GM12878 (cell line): ENCODE results near the gene ZNF730. TPM values are rescaled to one million over a fixed set of nuclear protein-coding genes. Genes with fewer than 3 reads are reported as not detected.
A peak's percentile ranks its signal among the peaks of the same experiment; 100 is the strongest.

ENCODE experiments used
- ATAC-seq: fragments of 200-7000 bp; cut with Tn5 transposase; 3 replicates; pipeline ENCODE4 v1.9.1; 2020; ENCODE audit warnings: mild to moderate bottlenecking, moderate library complexity
- Bru-seq: library from RNA; stranded (reverse); fragments of 400-500 nt; gene quantifications from one replicate; lab custom pipeline; 2021; lab: Mats Ljungman, UMichigan
- BruChase-seq, 2 experiments: library from RNA; stranded (reverse); fragments of 400-500 nt; gene quantifications; one replicate each; lab custom pipeline; 2021; lab: Mats Ljungman, UMichigan
- BruUV-seq: library from RNA; stranded (reverse); fragments of 400-500 nt; replicated peaks from 2 replicates; lab custom pipeline; 2021; lab: Mats Ljungman, UMichigan
- CTCF ChIA-PET: fragments of 300-600 bp; sonication (Branson Sonifier 250); formaldehyde crosslinking; extraction: SDS; loops from one replicate; lab custom pipeline; 2021; ENCODE audit warnings: inconsistent platforms; lab: Yijun Ruan, JAX
- POLR2A ChIA-PET: fragments of 350-600 bp; formaldehyde crosslinking; extraction: SDS; loops from one replicate; lab custom pipeline; 2021; ENCODE audit warnings: inconsistent platforms; lab: Charles Lee
- RAD21 ChIA-PET: fragments of 300-600 bp; sonication (Branson Sonifier 250); formaldehyde crosslinking; loops from one replicate; lab custom pipeline; 2023; ENCODE audit warnings: antibody characterized with exemption; ENCODE audit not compliant: unreplicated experiment; lab: Charles Lee
- SMC1A ChIA-PET: fragments of 300-600 bp; sonication (Branson Sonifier 250); formaldehyde crosslinking; loops from one replicate; lab custom pipeline; 2023; ENCODE audit not compliant: unreplicated experiment, uncharacterized antibody; lab: Charles Lee
- DNase-seq: peaks from one replicate; pipeline ENCODE4 v3.0.0-alpha.2; 2011; ENCODE audit warnings: low read depth, low spot score
- FAIRE-seq: peaks from 3 replicates; lab custom pipeline; 2011; peaks lifted over from hg19 to GRCh38; lab: Jason Lieb, UNC
- H2AFZ ChIP-seq: 2 replicates; pipeline ENCODE4 v1.6.0; 2011; ENCODE audit warnings: low read depth, low read length, control low read depth; ENCODE audit not compliant: control insufficient read depth
- H3K27ac ChIP-seq: 2 replicates; pipeline ENCODE4 v1.5.1; 2011; ENCODE audit warnings: control low read depth; ENCODE audit not compliant: control insufficient read depth, insufficient read depth
- H3K27me3 ChIP-seq, 2 experiments: replicated peaks in 1 of 2; 2 replicates each; pipeline versions ENCODE4 v1.6.0 to v1.6.1; 2011; ENCODE audit warnings: low read length in 1 of 2; ENCODE audit not compliant: control insufficient read depth in 2 of 2, insufficient read depth in 2 of 2
- H3K36me3 ChIP-seq, 2 experiments: 2 replicates each; pipeline ENCODE4 v1.5.1; 2011; ENCODE audit warnings: low read length in 1 of 2; ENCODE audit not compliant: control insufficient read depth in 2 of 2, insufficient read depth in 2 of 2
- H3K4me1 ChIP-seq: 2 replicates; pipeline ENCODE4 v1.6.1; 2011; ENCODE audit warnings: mild to moderate bottlenecking, low read length, moderate library complexity, mixed read lengths; ENCODE audit not compliant: control insufficient read depth, insufficient read depth
- H3K4me2 ChIP-seq: 2 replicates; pipeline ENCODE4 v1.6.0; 2011; ENCODE audit warnings: control low read depth; ENCODE audit not compliant: control insufficient read depth, insufficient read depth
- H3K4me3 ChIP-seq: fragments of 200-600 bp; sonication (generic); 2 replicates; pipeline ENCODE4 v1.5.1; 2016
- H3K79me2 ChIP-seq: 2 replicates; pipeline ENCODE4 v1.6.0; 2011; ENCODE audit warnings: low read length; ENCODE audit not compliant: control insufficient read depth, insufficient read depth
- H3K9ac ChIP-seq: 2 replicates; pipeline ENCODE4 v1.8.0; 2011; ENCODE audit warnings: low read length, control low read depth, mixed read lengths; ENCODE audit not compliant: control insufficient read depth, insufficient read depth
- H3K9me3 ChIP-seq: replicated peaks from 3 replicates; pipeline ENCODE4 v1.5.1; 2011; ENCODE audit warnings: mild to moderate bottlenecking, low read length; ENCODE audit not compliant: control insufficient read depth, insufficient read depth
- H4K20me1 ChIP-seq: 2 replicates; pipeline ENCODE4 v1.6.0; 2011; ENCODE audit not compliant: control insufficient read depth, insufficient read depth
- NFYB ChIP-seq: IDR thresholded peaks from 2 replicates; pipeline ENCODE4 v1.6.1; 2011; ENCODE audit warnings: low read depth, mild to moderate bottlenecking, low read length, improper control_type of control experiment, moderate library complexity; ENCODE audit not compliant: insufficient read depth
- WGBS: methylation state at CpG from one replicate; pipeline ENCODE4 v1.1.6; 2016; ENCODE audit warnings: low lambda C conversion rate; ENCODE audit not compliant: insufficient replicate concordance, insufficient coverage; ENCODE audit errors: missing lambda C conversion rate; 5-methylcytosine and 5-hydroxymethylcytosine counted together
- in situ Hi-C: fragments of 300-500 bp; cut with MboI; formaldehyde crosslinking; loops from 9 replicates; pipeline ENCODE4 v1.14.3; 2018; ENCODE audit warnings: mixed read lengths
- intact Hi-C: fragments of 100-400 bp; cut with micrococcal nuclease; formaldehyde crosslinking; loops from one replicate; pipeline ENCODE4 v1.14.2; 2022; ENCODE audit not compliant: unreplicated experiment
- long read RNA-seq, 2 experiments: library from polyadenylated mRNA; unstranded; transcript quantifications; one replicate each; pipeline ENCODE4 v2.0.0, GENCODE V29; 2019 to 2020
- polyA minus RNA-seq, 3 experiments: library from RNA; depleted of rRNA, polyadenylated mRNA; stranded (reverse); fragments of >200 nt; gene quantifications; 2 replicates each; pipeline ENCODE4 v1.2.3, GENCODE V29; 2011
- polyA plus RNA-seq, 11 experiments: library from polyadenylated mRNA; depleted of rRNA in 4 of 11; unstranded in 6 of 11; stranded (reverse) in 5 of 11; fragments of >200 nt; fragmentation: Nextera tagmentation in 4 of 11; fragmentation: Illumina TruSeq in 1 of 11; extraction: Ambion mirVana in 4 of 11; extraction: Trizol in 1 of 11; gene quantifications; 1 replicate in 1 of 11; 2 replicates in 10 of 11; pipeline versions ENCODE4 v1.2.1 to v1.2.3, GENCODE V29; 2011 to 2016; ENCODE audit warnings: inconsistent platforms in 2 of 11, missing spikeins in 2 of 11, low read depth in 1 of 11
- total RNA-seq, 4 experiments: library from RNA; depleted of rRNA in 3 of 4; stranded (reverse); fragments of >200 nt in 3 of 4; fragmentation: Illumina TruSeq in 1 of 4; extraction: Trizol in 1 of 4; gene quantifications; 2 replicates each; pipeline versions ENCODE4 v1.2.1 to v1.2.3, GENCODE V29; 2013 to 2021
- TF ChIP-seq, protein P1 (sequence below): fragments of 450-650 bp; IDR thresholded peaks from 2 replicates; pipeline ENCODE4 v1.6.1; 2017; ENCODE audit warnings: antibody characterized with exemption, mild to moderate bottlenecking, moderate library complexity
- TF ChIP-seq, protein P2 (sequence below): fragments of 450-650 bp; IDR thresholded peaks from 2 replicates; pipeline ENCODE4 v1.6.1; 2016; ENCODE audit warnings: mild to moderate bottlenecking

Gene ZNF730
- total RNA-seq (2013; cell fraction: nucleolus; rRNA removed), result not detected in 2 replicates
- total RNA-seq (2014; rRNA removed) (not detected in 2 replicates), total RNA-seq (2014; rRNA removed; fragmentation: Illumina TruSeq; extraction: Trizol) (not detected in 2 replicates), total RNA-seq (2021) (not detected in 2 replicates), polyA plus RNA-seq (2011; rRNA removed) (0.04 and 0.11 TPM in 2 replicates), polyA plus RNA-seq (2014; fragmentation: Illumina TruSeq; extraction: Trizol) (not detected in 2 replicates), polyA plus RNA-seq (2014; fragmentation: Nextera tagmentation; extraction: Ambion mirVana) (not detected), polyA plus RNA-seq (2014; rRNA removed) (not detected in 2 replicates), polyA plus RNA-seq (2016; fragmentation: Nextera tagmentation; extraction: Ambion mirVana) (not detected), polyA minus RNA-seq (2011; rRNA and poly(A)+ RNA removed) (not detected in 2 replicates), Bru-seq, nascent RNA (percentile 12 among the genes with signal in this experiment), BruChase-seq, experiment 1, labeled RNA remaining after a 6-hour chase (percentile 12 among the genes with signal in this experiment), BruChase-seq, experiment 2, labeled RNA remaining after a 2-hour chase (percentile 16 among the genes with signal in this experiment)
- polyA plus RNA-seq (2011; ENCODE audit: low read depth), result not detected
- polyA plus RNA-seq (2011; cell fraction: cytosol; rRNA removed), result 0.03 TPM in 1 of 2 replicates, not detected in the other
- polyA plus RNA-seq (2011; cell fraction: nucleus; rRNA removed), result not detected in 2 replicates
- polyA plus RNA-seq (2012), result 0.08 and 0.20 TPM in 2 replicates
- not detected in 2 replicates for polyA minus RNA-seq (2011; cell fraction: cytosol; rRNA and poly(A)+ RNA removed)
- not detected in 2 replicates for polyA minus RNA-seq (2011; cell fraction: nucleus; rRNA and poly(A)+ RNA removed)
- long read RNA-seq, experiment 1, result 0 reads
- long read RNA-seq, experiment 2, result 0 reads

DNA sequence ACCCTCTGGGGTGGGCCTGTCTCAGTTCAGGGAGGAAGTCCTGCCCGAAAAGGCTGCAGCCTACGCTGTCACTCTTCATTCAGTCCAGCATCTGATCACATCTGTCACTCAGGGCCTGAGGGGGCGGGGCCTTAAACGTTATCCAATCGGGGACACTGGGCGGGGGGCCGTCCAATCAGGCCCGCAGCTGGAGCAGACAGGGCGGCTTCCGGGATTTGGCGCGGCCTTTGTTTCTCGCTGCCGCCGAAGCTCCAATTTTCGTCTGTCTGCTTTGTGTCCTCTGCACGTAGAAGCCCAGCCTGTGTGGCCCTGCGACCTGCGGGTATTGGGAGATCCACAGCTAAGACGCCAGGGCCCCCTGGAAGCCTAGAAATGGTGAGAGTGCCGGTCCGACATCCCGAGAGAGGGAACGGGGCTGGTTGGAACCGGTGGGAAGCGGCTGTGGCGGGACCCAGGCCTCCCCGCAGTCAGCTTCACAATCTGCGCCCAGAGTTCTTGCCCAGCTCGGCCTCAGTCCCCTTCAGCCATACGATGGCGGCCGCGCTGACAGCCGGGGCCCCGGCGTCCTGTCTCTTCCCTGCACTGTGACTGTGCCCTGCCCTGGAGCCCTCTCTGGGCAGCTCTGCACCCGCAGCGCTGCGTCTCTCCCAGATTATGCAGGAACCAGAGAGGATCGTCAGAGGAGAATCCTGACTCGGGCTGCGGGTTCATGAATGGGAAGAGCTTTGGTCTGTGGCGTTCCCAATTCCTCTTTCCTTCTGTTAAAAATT, at the start of gene ZNF730:
Gene ZNF730 (plus strand): TSS at position 224 of the 770 bp plus-strand sequence. CDS start 149 bp downstream, at position 373.
- Histone ChIP-seq H2AFZ (no peak within 1 kb of the TSS), H3K4me3 (no peak within 1 kb of the TSS), H3K9me3 (no peaks in the 10 kb centered on the region; the same call in 2 of the 3 replicates), H3K4me1 (no peaks in the 10 kb centered on the region), H3K36me3 (no peaks in the 10 kb centered on the region), H3K79me2 (no peaks in the 10 kb centered on the region), H4K20me1 (no peaks in the 10 kb centered on the region), H3K4me2 (no peak within 1 kb of the TSS), H3K9ac (no peak within 1 kb of the TSS), H3K27ac (no peak within 1 kb of the TSS), H3K27me3 (no peaks in the 10 kb centered on the region)
- intact Hi-C loops, result no loop called here
- CTCF ChIA-PET, result no interaction called here
- FAIRE-seq (no peak), DNase-seq (peak; percentile 13), ATAC-seq (no peak)
- TF ChIP-seq NFYB, result peak; percentile 43; the same call in 1 of the 2 replicates
- TF ChIP-seq, protein P1, sequence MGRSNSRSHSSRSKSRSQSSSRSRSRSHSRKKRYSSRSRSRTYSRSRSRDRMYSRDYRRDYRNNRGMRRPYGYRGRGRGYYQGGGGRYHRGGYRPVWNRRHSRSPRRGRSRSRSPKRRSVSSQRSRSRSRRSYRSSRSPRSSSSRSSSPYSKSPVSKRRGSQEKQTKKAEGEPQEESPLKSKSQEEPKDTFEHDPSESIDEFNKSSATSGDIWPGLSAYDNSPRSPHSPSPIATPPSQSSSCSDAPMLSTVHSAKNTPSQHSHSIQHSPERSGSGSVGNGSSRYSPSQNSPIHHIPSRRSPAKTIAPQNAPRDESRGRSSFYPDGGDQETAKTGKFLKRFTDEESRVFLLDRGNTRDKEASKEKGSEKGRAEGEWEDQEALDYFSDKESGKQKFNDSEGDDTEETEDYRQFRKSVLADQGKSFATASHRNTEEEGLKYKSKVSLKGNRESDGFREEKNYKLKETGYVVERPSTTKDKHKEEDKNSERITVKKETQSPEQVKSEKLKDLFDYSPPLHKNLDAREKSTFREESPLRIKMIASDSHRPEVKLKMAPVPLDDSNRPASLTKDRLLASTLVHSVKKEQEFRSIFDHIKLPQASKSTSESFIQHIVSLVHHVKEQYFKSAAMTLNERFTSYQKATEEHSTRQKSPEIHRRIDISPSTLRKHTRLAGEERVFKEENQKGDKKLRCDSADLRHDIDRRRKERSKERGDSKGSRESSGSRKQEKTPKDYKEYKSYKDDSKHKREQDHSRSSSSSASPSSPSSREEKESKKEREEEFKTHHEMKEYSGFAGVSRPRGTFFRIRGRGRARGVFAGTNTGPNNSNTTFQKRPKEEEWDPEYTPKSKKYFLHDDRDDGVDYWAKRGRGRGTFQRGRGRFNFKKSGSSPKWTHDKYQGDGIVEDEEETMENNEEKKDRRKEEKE, result no peak
- TF ChIP-seq, protein P2, sequence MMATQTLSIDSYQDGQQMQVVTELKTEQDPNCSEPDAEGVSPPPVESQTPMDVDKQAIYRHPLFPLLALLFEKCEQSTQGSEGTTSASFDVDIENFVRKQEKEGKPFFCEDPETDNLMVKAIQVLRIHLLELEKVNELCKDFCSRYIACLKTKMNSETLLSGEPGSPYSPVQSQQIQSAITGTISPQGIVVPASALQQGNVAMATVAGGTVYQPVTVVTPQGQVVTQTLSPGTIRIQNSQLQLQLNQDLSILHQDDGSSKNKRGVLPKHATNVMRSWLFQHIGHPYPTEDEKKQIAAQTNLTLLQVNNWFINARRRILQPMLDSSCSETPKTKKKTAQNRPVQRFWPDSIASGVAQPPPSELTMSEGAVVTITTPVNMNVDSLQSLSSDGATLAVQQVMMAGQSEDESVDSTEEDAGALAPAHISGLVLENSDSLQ, result peak; percentile 89
- BruUV-seq, result no TSS peak
- POLR2A ChIA-PET, result no interaction called here
- WGBS, result 3% methylated on average over 32 of the region's 44 CpGs
- SMC1A ChIA-PET, result no interaction called here
- RAD21 ChIA-PET, result no interaction called here
- in situ Hi-C loops, result no loop called here
